ENCODE results near the gene MAPKAPK2. TPM values are rescaled to one million over a fixed set of nuclear protein-coding genes. Genes with fewer than 3 reads are reported as not detected.
"Not testable (repeated sequence)": the region's sequence is repeated elsewhere in the genome, so short reads cannot be mapped to it uniquely, and the experiment has no call there.

Gene MAPKAPK2
- total RNA-seq, 1 donor from 2014 or later = 98.8 TPM

DNA sequence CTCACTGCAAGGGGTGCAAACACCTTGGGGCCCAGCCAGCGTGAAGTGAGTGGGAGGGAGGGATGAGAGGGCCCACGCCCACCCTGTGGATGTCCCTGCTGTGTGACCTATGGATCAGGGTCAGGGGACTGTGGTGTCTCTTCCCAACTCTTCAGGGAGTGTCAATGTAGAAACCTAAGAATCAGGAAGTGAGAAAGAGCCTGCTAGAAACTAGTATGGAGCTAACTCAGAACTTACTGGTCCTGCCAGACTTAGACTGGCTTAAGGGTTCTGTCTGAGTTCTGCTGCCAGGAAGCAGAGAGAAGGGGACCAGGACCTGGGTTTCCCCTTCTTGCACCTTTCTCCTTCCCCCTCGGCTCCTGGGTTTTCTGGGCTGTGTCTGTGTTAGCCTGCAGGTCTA, 89.4 kb downstream of the MAPKAPK2 start:
- Mint-ChIP-seq H3K4me3 (ENCODE audit: low read depth) (no peak overlapping the region), H3K9me3 (no peaks in the 10 kb centered on the region), H3K4me1 (ENCODE audit: low read depth) (peaks cover 57% of the 10 kb centered on the region), H3K27ac (no peak overlapping the region), H3K27me3 (ENCODE audit: low read depth) (peaks cover 21% of the 10 kb centered on the region), H3K36me3 (ENCODE audit: low read depth) (no peaks in the 10 kb centered on the region)
- intact Hi-C loops (cut with micrococcal nuclease) = no loop called here
- DNase-seq (ENCODE audit: low spot score) = no peak

DNA sequence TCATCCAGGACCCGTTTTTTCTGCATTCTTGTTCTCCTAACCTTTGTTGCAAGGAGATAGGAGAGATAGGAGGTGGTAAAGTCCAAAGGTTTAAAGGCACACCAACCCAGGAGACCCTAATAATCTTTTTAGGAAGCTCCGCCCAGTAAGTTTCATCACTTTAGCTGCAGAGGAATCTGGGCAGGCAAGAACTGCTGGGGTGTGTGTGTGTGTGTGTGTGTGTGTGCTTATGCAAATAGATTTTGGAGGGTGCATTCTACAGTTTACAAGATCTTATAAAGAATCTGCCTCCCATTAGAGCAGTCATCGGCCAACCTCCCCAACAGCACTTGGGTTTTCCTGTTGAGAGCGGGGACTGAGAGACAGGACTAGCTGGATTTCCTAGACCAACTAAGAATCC, 91.5 kb downstream of the MAPKAPK2 start:
- peaks cover 19% of the 10 kb centered on the region for H3K27me3 Mint-ChIP-seq (ENCODE audit: low read depth)
- H3K4me3 Mint-ChIP-seq (ENCODE audit: low read depth) = no peak overlapping the region
- H3K9me3 Mint-ChIP-seq = no peaks in the 10 kb centered on the region
- peaks cover 36% of the 10 kb centered on the region for H3K4me1 Mint-ChIP-seq (ENCODE audit: low read depth)
- no peak overlapping the region for H3K27ac Mint-ChIP-seq
- no peaks in the 10 kb centered on the region for H3K36me3 Mint-ChIP-seq (ENCODE audit: low read depth)
- intact Hi-C loops (cut with micrococcal nuclease) = no loop called here
- no peak for DNase-seq (ENCODE audit: low spot score)

DNA sequence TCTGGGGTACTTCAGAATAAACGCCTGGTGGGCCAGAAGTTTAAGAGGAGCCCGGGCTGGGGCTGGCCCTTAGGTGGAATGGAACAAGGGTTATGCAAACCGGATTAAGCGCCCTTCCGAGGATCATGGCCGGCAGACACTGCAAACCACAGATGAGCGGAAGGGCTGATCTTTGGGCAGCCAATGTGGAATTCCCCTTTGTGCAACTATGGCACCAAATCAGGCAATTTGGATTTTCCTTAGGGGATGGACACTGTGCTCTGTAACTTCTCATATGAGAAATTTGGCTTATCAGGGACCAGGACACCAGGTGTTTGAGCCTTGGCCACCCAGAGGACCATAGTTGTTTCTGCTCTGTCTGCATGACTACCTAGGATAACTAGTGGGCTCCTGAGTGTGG, 93.3 kb downstream of the MAPKAPK2 start:
- intact Hi-C loops (cut with micrococcal nuclease) = no loop called here
- no peaks in the 10 kb centered on the region for H3K36me3 Mint-ChIP-seq (ENCODE audit: low read depth)
- no peak overlapping the region for H3K27ac Mint-ChIP-seq
- peaks cover 5% of the 10 kb centered on the region for H3K27me3 Mint-ChIP-seq (ENCODE audit: low read depth)
- no peaks in the 10 kb centered on the region for H3K9me3 Mint-ChIP-seq
- H3K4me1 Mint-ChIP-seq (ENCODE audit: low read depth) = peaks cover 31% of the 10 kb centered on the region
- no peak overlapping the region for H3K4me3 Mint-ChIP-seq (ENCODE audit: low read depth)
- DNase-seq (ENCODE audit: low spot score) = no peak

- H3K4me3 Mint-ChIP-seq (ENCODE audit: low read depth); H3K9me3 Mint-ChIP-seq; H3K27ac Mint-ChIP-seq; H3K36me3 Mint-ChIP-seq (ENCODE audit: low read depth); intact Hi-C loops (cut with micrococcal nuclease); H3K27me3 Mint-ChIP-seq (ENCODE audit: low read depth); DNase-seq (ENCODE audit: low spot score): not testable (repeated sequence)
- peaks cover 32% of the 10 kb centered on the region for H3K4me1 Mint-ChIP-seq (ENCODE audit: low read depth)
Measured at GRCh38 chr1:206778911-206779310, 94.2 kb downstream of the MAPKAPK2 start.

DNA sequence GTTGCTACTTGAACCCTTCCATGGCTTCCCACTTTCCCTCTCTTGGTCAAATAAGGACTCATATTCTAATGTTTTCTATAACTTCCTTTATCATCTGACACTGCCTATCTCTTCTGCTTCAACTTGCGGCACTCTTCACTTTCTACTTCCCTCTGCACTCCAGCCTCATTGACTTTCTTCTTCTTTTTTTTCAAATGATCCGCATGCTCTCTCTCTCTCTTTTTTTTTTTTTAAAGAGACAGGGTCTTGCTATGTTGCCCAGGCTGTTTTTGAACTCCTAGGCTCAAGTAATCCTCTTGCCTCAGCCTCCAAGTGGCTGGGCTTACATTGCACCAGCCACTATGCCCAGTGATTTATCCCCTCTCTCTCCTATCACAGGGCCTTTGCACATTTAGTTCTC, 94.9 kb downstream of the MAPKAPK2 start:
- intact Hi-C loops (cut with micrococcal nuclease) = loop anchor here (10.0 kb wide), 1 partner anchor 555 kb away; no protein-coding TSS in a partner anchor
- Mint-ChIP-seq H3K27me3 (ENCODE audit: low read depth) (peaks cover 5% of the 10 kb centered on the region), H3K36me3 (ENCODE audit: low read depth) (no peaks in the 10 kb centered on the region), H3K9me3 (no peaks in the 10 kb centered on the region), H3K4me1 (ENCODE audit: low read depth) (peaks cover 33% of the 10 kb centered on the region), H3K27ac (no peak overlapping the region), H3K4me3 (ENCODE audit: low read depth) (no peak overlapping the region)
- DNase-seq (ENCODE audit: low spot score) = no peak

GRCh38 chr1:206782448-206782847, 97.7 kb downstream of the MAPKAPK2 start:
- no peak for DNase-seq (ENCODE audit: low spot score)
- no peaks in the 10 kb centered on the region for H3K9me3 Mint-ChIP-seq
- intact Hi-C loops (cut with micrococcal nuclease) = loop anchor here (10.0 kb wide), 1 partner anchor 552 kb away; no protein-coding TSS in a partner anchor
- no peak overlapping the region for H3K27ac Mint-ChIP-seq
- H3K27me3 Mint-ChIP-seq (ENCODE audit: low read depth) = no peaks in the 10 kb centered on the region
- peaks cover 52% of the 10 kb centered on the region for H3K4me1 Mint-ChIP-seq (ENCODE audit: low read depth)
- H3K4me3 Mint-ChIP-seq (ENCODE audit: low read depth) = no peak overlapping the region
- H3K36me3 Mint-ChIP-seq (ENCODE audit: low read depth) = peaks cover 3% of the 10 kb centered on the region

GRCh38 chr1:206783506-206783905, 98.8 kb downstream of the MAPKAPK2 start:
- Mint-ChIP-seq H3K36me3 (ENCODE audit: low read depth) (peaks cover 3% of the 10 kb centered on the region), H3K9me3 (no peaks in the 10 kb centered on the region), H3K4me3 (ENCODE audit: low read depth) (no peak overlapping the region), H3K4me1 (ENCODE audit: low read depth) (peaks cover 60% of the 10 kb centered on the region), H3K27me3 (ENCODE audit: low read depth) (no peaks in the 10 kb centered on the region), H3K27ac (no peak overlapping the region)
- DNase-seq (ENCODE audit: low spot score) = no peak
- intact Hi-C loops (cut with micrococcal nuclease) = loop anchor here (10.0 kb wide), 1 partner anchor 551 kb away; no protein-coding TSS in a partner anchor

Other genes with a start within 250 kb of the MAPKAPK2 start
- gene IKBKE, start 214.4 kb upstream of the MAPKAPK2 start, total RNA-seq = 33.8 and 33.9 TPM in 2 replicates
- gene RASSF5, start 177.4 kb upstream of the MAPKAPK2 start, total RNA-seq = 180 and 182 TPM in 2 replicates
- 72.7 and 73.3 TPM in 2 replicates for gene EIF2D, start 72.4 kb upstream of the MAPKAPK2 start, total RNA-seq
- gene DYRK3, start 49.4 kb upstream of the MAPKAPK2 start, total RNA-seq = 12.1 and 13.0 TPM in 2 replicates
- gene IL19, start 85.9 kb downstream of the MAPKAPK2 start, total RNA-seq = not detected in 2 replicates
- 4.2 and 5.8 TPM in 2 replicates for gene IL10, start 87.6 kb downstream of the MAPKAPK2 start, total RNA-seq
- gene IL20, start 180.7 kb downstream of the MAPKAPK2 start, total RNA-seq = not detected in 2 replicates
- 3.1 and 3.4 TPM in 2 replicates for gene IL24, start 212.5 kb downstream of the MAPKAPK2 start, total RNA-seq
- 14.1 and 16.7 TPM in 2 replicates for gene FCMR, start 237.0 kb downstream of the MAPKAPK2 start, total RNA-seq